GM12878 (cell line): ENCODE results near the gene STARD10. TPM values are rescaled to one million over a fixed set of nuclear protein-coding genes. Genes with fewer than 3 reads are reported as not detected.

Experiments
- ASH2L ChIP-seq: fragments of 300-600, 200-600 bp; sonication (generic); IDR thresholded peaks from 2 replicates; pipeline ENCODE4 v1.6.1; 2017; ENCODE audit warnings: low read depth, mild to moderate bottlenecking, borderline replicate concordance
- CBFB ChIP-seq: IDR thresholded peaks from 2 replicates; pipeline ENCODE4 v1.6.1; 2016; ENCODE audit warnings: antibody characterized with exemption, low read depth
- EP300 ChIP-seq, 2 experiments: fragments of 150-350 bp in 1 of 2; IDR thresholded peaks; 2 replicates each; pipeline ENCODE4 v1.6.1; 2011 to 2012; ENCODE audit warnings: low read depth in 2 of 2, low read length in 2 of 2, borderline replicate concordance in 1 of 2, improper control_type of control experiment in 1 of 2, inconsistent platforms in 1 of 2; ENCODE audit not compliant: control insufficient read depth in 1 of 2
- EZH2 ChIP-seq: IDR thresholded peaks from 2 replicates; pipeline ENCODE4 v1.6.1; 2012; ENCODE audit warnings: low read depth, mild to moderate bottlenecking, control low read depth, inconsistent platforms, low read length, borderline replicate concordance; ENCODE audit not compliant: control insufficient read depth
- IRF5 ChIP-seq: fragments of 450-650 bp; IDR thresholded peaks from 2 replicates; pipeline ENCODE4 v1.6.1; 2017; ENCODE audit warnings: borderline replicate concordance
- JUNB ChIP-seq: IDR thresholded peaks from 2 replicates; pipeline ENCODE4 v1.6.1; 2016; ENCODE audit warnings: antibody characterized with exemption, mild to moderate bottlenecking
- NKRF ChIP-seq: fragments of 450-650 bp; conservative IDR thresholded peaks from 2 replicates; pipeline ENCODE4 v1.6.1; 2017; ENCODE audit warnings: mild to moderate bottlenecking, moderate library complexity
- RELB ChIP-seq: fragments of 450-650 bp; IDR thresholded peaks from 2 replicates; pipeline ENCODE4 v1.6.1; 2017; ENCODE audit warnings: low read depth, mild to moderate bottlenecking, moderate library complexity
- RFX5 ChIP-seq: IDR thresholded peaks from 2 replicates; pipeline ENCODE4 v1.6.1; 2011; ENCODE audit warnings: low read depth, low read length, improper control_type of control experiment
- ZNF592 ChIP-seq: fragments of 450-650 bp; IDR thresholded peaks from 2 replicates; pipeline ENCODE4 v1.6.1; 2017; ENCODE audit warnings: mild to moderate bottlenecking, moderate library complexity
- polyA plus RNA-seq, 11 experiments: library from polyadenylated mRNA; depleted of rRNA in 4 of 11; unstranded in 6 of 11; stranded (reverse) in 5 of 11; fragments of >200 nt; fragmentation: Nextera tagmentation in 4 of 11; fragmentation: Illumina TruSeq in 1 of 11; extraction: Ambion mirVana in 4 of 11; extraction: Trizol in 1 of 11; gene quantifications; 1 replicate in 1 of 11; 2 replicates in 10 of 11; pipeline versions ENCODE4 v1.2.1 to v1.2.3, GENCODE V29; 2011 to 2016; ENCODE audit warnings: inconsistent platforms in 2 of 11, missing spikeins in 2 of 11, low read depth in 1 of 11
- total RNA-seq, 4 experiments: library from RNA; depleted of rRNA in 3 of 4; stranded (reverse); fragments of >200 nt in 3 of 4; fragmentation: Illumina TruSeq in 1 of 4; extraction: Trizol in 1 of 4; gene quantifications; 2 replicates each; pipeline versions ENCODE4 v1.2.1 to v1.2.3, GENCODE V29; 2013 to 2021

Gene STARD10
- total and polyA plus RNA-seq, 10 of the 15 experiments (the other 5 are each of a cell fraction or from before 2014, with no cell fraction given): 0.15 to 43.2 (median 23.1) TPM

GRCh38 chr11:72814286-72815109 is 20.7 kb upstream of the STARD10 start, which contains the start of gene ATG16L2 (continued):
- TF ChIP-seq ZNF592: no peak
- TF ChIP-seq ASH2L: no peak
- peak; percentile 91 for TF ChIP-seq NKRF
- TF ChIP-seq JUNB: no peak
- 0 out of 4 replicates have a peak, but pooled peaks of 1 of the 2 experiments have one; percentile 3 for TF ChIP-seq EP300 (IDR thresholded peaks at IDR 0.05; ENCODE audit: borderline replicate concordance in 1 of 2, control insufficient read depth in 1 of 2, low read depth in 2 of 2, low read length in 2 of 2)
- no peak for TF ChIP-seq IRF5
- TF ChIP-seq RFX5: no peak
- no peak for TF ChIP-seq EZH2
- TF ChIP-seq RELB: peak; percentile 10; the same call in 1 of the 2 replicates
- 0 out of 2 replicates have a peak, but pooled peaks have one; percentile 6 for TF ChIP-seq CBFB
